ACC112 (cell line): Measurements from ENCODE around the gene UBE2L3.

Experiments
- H2AFZ ChIP-seq: fragments of 200-600 bp; sonication (generic); one replicate; pipeline ENCODE4 v1.6.0; 2017; ENCODE audit warnings: antibody characterized with exemption, low read length; ENCODE audit not compliant: unreplicated experiment
- H3K27ac ChIP-seq: fragments of 200-600 bp; sonication (generic); 2 replicates; pipeline ENCODE4 v1.5.1; 2014; ENCODE audit warnings: low read depth, mild to moderate bottlenecking, antibody characterized with exemption, low read length, moderate library complexity
- H3K27me3 ChIP-seq: fragments of 200-600 bp; sonication (generic); 2 replicates; pipeline ENCODE4 v1.6.1; 2014; ENCODE audit warnings: mild to moderate bottlenecking, antibody characterized with exemption, low read length, moderate library complexity, mixed read lengths; ENCODE audit not compliant: insufficient read depth
- H3K36me3 ChIP-seq: fragments of 200-600 bp; sonication (generic); 2 replicates; pipeline ENCODE4 v1.6.1; 2016; ENCODE audit warnings: mild to moderate bottlenecking, antibody characterized with exemption, low read length, moderate library complexity, mixed read lengths; ENCODE audit not compliant: insufficient read depth
- H3K4me1 ChIP-seq: fragments of 200-600 bp; sonication (generic); one replicate; pipeline ENCODE4 v1.6.1; 2016; ENCODE audit warnings: low read length, mixed read lengths; ENCODE audit not compliant: insufficient read depth, unreplicated experiment, control insufficient read depth
- H3K4me3 ChIP-seq: fragments of 200-600 bp; sonication (generic); 2 replicates; pipeline ENCODE4 v1.5.1; 2014; ENCODE audit warnings: mild to moderate bottlenecking, low read depth, low read length
- H3K79me2 ChIP-seq: fragments of 200-600 bp; sonication (generic); one replicate; pipeline ENCODE4 v1.6.0; 2016; ENCODE audit warnings: low read length; ENCODE audit not compliant: control insufficient read depth, unreplicated experiment, insufficient read depth

The UBE2L3 gene

GRCh38 chr22:21622919-21623647 lies 55.6 kb downstream of the UBE2L3 start:
- H3K79me2 ChIP-seq: peaks cover 24% of the 10 kb centered on the region
- no peak overlapping the region for H3K27ac ChIP-seq
- no peaks in the 10 kb centered on the region for H3K4me1 ChIP-seq
- no peaks in the 10 kb centered on the region for H3K36me3 ChIP-seq
- H2AFZ ChIP-seq: no peak overlapping the region
- no peak overlapping the region for H3K4me3 ChIP-seq
- H3K27me3 ChIP-seq: no peaks in the 10 kb centered on the region

- H3K4me1 ChIP-seq: no peaks in the 10 kb centered on the region
- H2AFZ ChIP-seq: no peak overlapping the region
- no peaks in the 10 kb centered on the region for H3K27me3 ChIP-seq
- no peak overlapping the region for H3K27ac ChIP-seq
- H3K36me3 ChIP-seq: no peaks in the 10 kb centered on the region
- peaks cover 29% of the 10 kb centered on the region for H3K79me2 ChIP-seq
- no peak overlapping the region for H3K4me3 ChIP-seq
Observed at GRCh38 chr22:21623648-21623970, 56.1 kb downstream of the UBE2L3 start.

GRCh38 chr22:21624120-21624879 lies 56.8 kb downstream of the UBE2L3 start:
- no peak overlapping the region for H2AFZ ChIP-seq
- no peaks in the 10 kb centered on the region for H3K27me3 ChIP-seq
- peaks cover 29% of the 10 kb centered on the region for H3K79me2 ChIP-seq
- H3K27ac ChIP-seq: no peak overlapping the region
- H3K36me3 ChIP-seq: no peaks in the 10 kb centered on the region
- H3K4me3 ChIP-seq: no peak overlapping the region
- H3K4me1 ChIP-seq: no peaks in the 10 kb centered on the region

- Histone ChIP-seq H3K4me1 (no peaks in the 10 kb centered on the region), H3K27ac (no peak overlapping the region), H3K36me3 (no peaks in the 10 kb centered on the region), H3K79me2 (peaks cover 26% of the 10 kb centered on the region), H3K4me3 (no peak overlapping the region), H2AFZ (no peak overlapping the region), H3K27me3 (no peaks in the 10 kb centered on the region)
Observed at GRCh38 chr22:21624880-21625791, 57.6 kb downstream of the UBE2L3 start.

GRCh38 chr22:21626073-21626734 lies 58.7 kb downstream of the UBE2L3 start:
- Histone ChIP-seq H2AFZ (no peak overlapping the region), H3K79me2 (peaks cover 24% of the 10 kb centered on the region), H3K27ac (no peak overlapping the region), H3K27me3 (no peaks in the 10 kb centered on the region), H3K36me3 (no peaks in the 10 kb centered on the region), H3K4me1 (no peaks in the 10 kb centered on the region), H3K4me3 (no peak overlapping the region)

GRCh38 chr22:21626735-21627469 lies 59.4 kb downstream of the UBE2L3 start:
- H3K4me3 ChIP-seq: no peak overlapping the region

GRCh38 chr22:21628386-21629254 lies 61.1 kb downstream of the UBE2L3 start:
- no peaks in the 10 kb centered on the region for H3K36me3 ChIP-seq
- H3K4me1 ChIP-seq: no peaks in the 10 kb centered on the region
- H2AFZ ChIP-seq: no peak overlapping the region
- H3K79me2 ChIP-seq: peaks cover 22% of the 10 kb centered on the region
- H3K27me3 ChIP-seq: no peaks in the 10 kb centered on the region
- H3K27ac ChIP-seq: no peak overlapping the region
- H3K4me3 ChIP-seq: peak overlapping the region; percentile 99

More at GRCh38 chr22:21626735-21627469, 59.4 kb downstream of the UBE2L3 start:
- H3K4me1 ChIP-seq: no peaks in the 10 kb centered on the region
- peaks cover 22% of the 10 kb centered on the region for H3K79me2 ChIP-seq
- no peak overlapping the region for H2AFZ ChIP-seq
- no peaks in the 10 kb centered on the region for H3K36me3 ChIP-seq
- no peak overlapping the region for H3K27ac ChIP-seq
- H3K27me3 ChIP-seq: no peaks in the 10 kb centered on the region

- Histone ChIP-seq H3K4me3 (peak within 1 kb of the TSS; percentile 99), H3K79me2 (peaks cover 20% of the 10 kb centered on the region), H3K27ac (peak within 1 kb of the TSS; percentile 63), H3K27me3 (no peaks in the 10 kb centered on the region), H3K4me1 (no peaks in the 10 kb centered on the region), H2AFZ (peak within 1 kb of the TSS; percentile 75), H3K36me3 (no peaks in the 10 kb centered on the region)
Observed at GRCh38 chr22:21629255-21630149, 62.0 kb downstream of the UBE2L3 start, which contains the start of gene YDJC. YDJC (minus strand) TSS chr22:21630022; CDS start chr22:21630014, 8 bp downstream.
